ENCODE results near the gene RPN2. TPM values are rescaled to one million over a fixed set of nuclear protein-coding genes. Genes with fewer than 3 reads are reported as not detected.

Gene RPN2
- total and polyA plus RNA-seq, 9 of the 15 experiments (the other 6 are each of a cell fraction or from before 2014, with no cell fraction given), result 168 to 548 (median 325) TPM

DNA sequence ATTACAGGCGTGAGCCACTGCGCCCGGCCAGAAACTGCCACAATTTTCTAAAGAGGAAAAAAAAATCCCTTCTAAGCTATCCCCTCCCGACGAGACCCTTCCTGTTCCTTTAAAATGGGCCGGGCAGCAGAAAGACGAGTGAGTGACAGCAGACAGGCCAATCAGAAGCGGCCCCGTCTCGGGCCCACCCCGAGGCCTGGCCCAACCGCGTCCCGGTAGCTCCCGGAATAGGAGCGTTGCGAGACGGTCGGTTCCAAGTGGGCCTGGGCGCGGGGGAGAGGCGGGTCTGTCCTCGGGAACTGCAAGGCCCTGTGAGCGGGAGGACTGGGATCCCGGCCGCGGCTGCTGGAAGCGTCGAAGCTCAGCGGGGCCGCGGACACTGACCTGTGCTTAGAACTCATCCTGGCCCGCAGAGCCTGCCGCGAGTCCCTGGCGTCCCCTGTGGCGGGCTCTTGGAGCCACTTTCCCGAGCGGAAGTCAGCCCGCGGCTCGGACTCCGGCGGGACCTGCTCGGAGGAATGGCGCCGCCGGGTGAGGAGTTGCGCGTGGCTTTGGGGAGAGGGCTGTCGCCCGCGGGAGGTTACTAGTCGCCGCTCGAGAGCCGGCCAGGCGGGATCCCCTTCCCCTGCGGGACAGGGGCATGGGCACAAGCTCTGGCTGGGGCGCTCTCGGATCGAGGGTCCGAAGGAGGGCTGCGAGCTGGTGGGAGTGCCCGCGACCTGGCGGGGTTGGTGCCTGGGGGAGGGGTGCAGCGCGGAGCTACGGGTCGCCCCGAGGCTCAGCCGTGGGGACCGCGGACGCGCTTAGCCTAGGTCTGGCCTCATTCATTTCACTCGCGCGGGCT lies at the start of gene RPN2, which contains the start of gene MROH8 (continued):
- TF ChIP-seq MTA1 (IDR thresholded peaks at IDR 0.05; ENCODE audit: borderline replicate concordance) (no peak), NFIX (CRISPR knock-in tag; IDR thresholded peaks at IDR 0.05; ENCODE audit: low read depth) (no peak), ZNF609 (CRISPR knock-in tag; IDR thresholded peaks at IDR 0.05; ENCODE audit: borderline replicate concordance) (no peak), ZNF134 (CRISPR knock-in tag; conservative IDR thresholded peaks at IDR 0.05) (no peak), ILK (tag; IDR thresholded peaks at IDR 0.05; ENCODE audit: borderline replicate concordance, low read depth) (no peak), ADNP (tag; IDR thresholded peaks at IDR 0.05) (no peak), TGIF2 (CRISPR knock-in tag; IDR thresholded peaks at IDR 0.05) (no peak; the same call in 1 of the 2 replicates), PTRF (tag; IDR thresholded peaks at IDR 0.05) (no peak), RBBP5 (IDR thresholded peaks at IDR 0.05; ENCODE audit: borderline replicate concordance, insufficient read depth, low read length, poor library complexity, severe bottlenecking) (peak; percentile 90), POLR3A (IDR thresholded peaks at IDR 0.05; ENCODE audit: borderline replicate concordance, extremely low read depth, insufficient read depth, insufficient read length) (no peak), FIP1L1 (IDR thresholded peaks at IDR 0.05; ENCODE audit: low read depth, low read length, poor library complexity, severe bottlenecking) (peak; percentile 92), MIER1 (IDR thresholded peaks at IDR 0.05; ENCODE audit: low read depth) (no peak), NR2F6 (CRISPR knock-in tag; IDR thresholded peaks at IDR 0.05) (no peak), NFRKB (IDR thresholded peaks at IDR 0.05; ENCODE audit: low read depth) (peak; percentile 75), ZFP91 (CRISPR knock-in tag; IDR thresholded peaks at IDR 0.05) (peak; percentile 93), CTCF (IDR thresholded peaks at IDR 0.05 in 2 of 3, conservative IDR thresholded peaks at IDR 0.05 in 1 of 3; ENCODE audit: insufficient read depth in 2 of 3, low read depth in 1 of 3, low read length in 3 of 3) (no peak), MCM7 (IDR thresholded peaks at IDR 0.05) (no peak), ZC3H8 (IDR thresholded peaks at IDR 0.05) (no peak), ZNF766 (CRISPR knock-in tag; conservative IDR thresholded peaks at IDR 0.05) (no peak)
